Measurements from ENCODE around the gene TMEM154. TPM values are rescaled to one million over a fixed set of nuclear protein-coding genes. Genes with fewer than 3 reads are reported as not detected.

The TMEM154 gene
- total and polyA plus RNA-seq, 10 of the 15 experiments (the other 5 are each of a cell fraction or from before 2014, with no cell fraction given): 5.1 to 41.4 (median 18.2) TPM

DNA sequence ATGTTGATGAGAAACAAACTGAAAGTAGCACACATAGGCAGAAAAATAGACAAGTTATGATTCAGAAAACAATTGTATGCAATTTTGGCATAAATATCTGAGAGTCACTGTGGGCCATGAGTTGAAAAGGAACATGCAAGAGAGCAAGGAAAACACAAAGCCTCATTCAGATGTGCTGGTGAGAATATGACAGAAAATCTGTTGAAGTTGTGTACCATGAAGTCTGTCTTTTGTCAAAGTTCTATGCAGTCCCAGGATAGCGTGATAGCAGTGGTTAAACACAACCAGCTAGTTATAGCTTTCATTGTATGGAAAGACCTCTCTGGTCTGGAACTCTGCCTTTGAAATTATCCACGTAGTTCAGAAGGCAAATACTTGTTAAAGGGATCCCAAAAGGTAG lies 53.0 kb downstream of the TMEM154 start:
- Histone ChIP-seq H3K9me3 (replicated peaks; ENCODE audit: control insufficient read depth, insufficient read depth, low read length) (no peaks in the 10 kb centered on the region; the same call in 2 of the 3 replicates), H3K4me2 (ENCODE audit: control insufficient read depth, insufficient read depth) (no peak overlapping the region), H3K9ac (ENCODE audit: control insufficient read depth, insufficient read depth, low read length) (no peak overlapping the region), H2AFZ (ENCODE audit: control insufficient read depth, low read depth, low read length) (no peak overlapping the region), H3K4me3 (no peak overlapping the region), H3K27ac (ENCODE audit: control insufficient read depth, insufficient read depth) (no peak overlapping the region), H4K20me1 (ENCODE audit: control insufficient read depth, insufficient read depth) (no peaks in the 10 kb centered on the region), H3K4me1 (ENCODE audit: control insufficient read depth, insufficient read depth, low read length) (no peaks in the 10 kb centered on the region), H3K79me2 (ENCODE audit: control insufficient read depth, insufficient read depth, low read length) (no peaks in the 10 kb centered on the region), H3K36me3 (ENCODE audit: control insufficient read depth in 2 of 2, insufficient read depth in 2 of 2, low read length in 1 of 2) (0 out of 4 replicates have a peak, but pooled peaks cover 0 to 2% of the 10 kb centered on the region in 2 experiments), H3K27me3 (replicated peaks in 1 of 2; ENCODE audit: control insufficient read depth in 2 of 2, insufficient read depth in 2 of 2, low read length in 1 of 2) (no peaks in the 10 kb centered on the region)
- TF ChIP-seq NFYB (IDR thresholded peaks at IDR 0.05; ENCODE audit: insufficient read depth, low read depth, low read length) (no peak), ZZZ3 (IDR thresholded peaks at IDR 0.05; ENCODE audit: control insufficient read depth, insufficient read length, low read depth) (no peak)
- no TSS peak for BruUV-seq (replicated peaks)
- 67% methylated on average over 2 of the region's 2 CpGs for WGBS (ENCODE audit: insufficient coverage, insufficient replicate concordance, low lambda C conversion rate, missing lambda C conversion rate)
- in situ Hi-C loops (cut with MboI) (no loop called here), intact Hi-C loops (cut with micrococcal nuclease; ENCODE audit: unreplicated experiment) (no loop called here)
- ChIA-PET RAD21 (ENCODE audit: unreplicated experiment) (no interaction called here), SMC1A (ENCODE audit: uncharacterized antibody, unreplicated experiment) (interaction anchor here (0.5 to 1.7 kb wide), 3 partner anchors 9 to 125 kb away, joined by 3 to 7 read pairs (median 4); no protein-coding TSS in a partner anchor), CTCF (interaction anchor here (0.7 to 1.2 kb wide), 2 partner anchors 11 to 125 kb away, joined by 3 read pairs; no protein-coding TSS in a partner anchor), POLR2A (interaction anchor here (1.0 kb wide), 1 partner anchor 10 kb away, joined by 3 read pairs; no protein-coding TSS in a partner anchor)
- no peak for FAIRE-seq
- ATAC-seq: no peak
- DNase-seq (ENCODE audit: low read depth, low spot score): no peak

DNA sequence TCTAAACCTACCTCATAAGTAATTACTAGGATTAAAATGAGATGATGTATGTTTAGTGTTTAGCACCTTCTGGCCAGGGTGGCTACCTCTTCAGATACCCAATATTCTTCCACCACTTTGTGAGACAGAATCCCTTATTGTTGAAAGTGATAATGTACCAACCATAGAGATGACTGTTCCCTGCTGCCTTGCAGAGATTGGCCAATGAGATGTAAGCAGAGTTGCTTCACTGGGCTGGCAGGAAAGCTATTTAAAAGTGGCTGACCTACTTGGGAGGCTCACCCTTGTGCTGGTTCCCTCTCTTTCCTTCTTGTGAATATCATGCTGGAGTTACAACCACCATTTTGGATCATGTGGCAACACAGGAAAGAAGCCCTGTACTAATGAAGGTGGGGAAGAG lies 58.9 kb downstream of the TMEM154 start:
- BruUV-seq (replicated peaks): no TSS peak
- SMC1A ChIA-PET (ENCODE audit: uncharacterized antibody, unreplicated experiment): interaction anchor here (1.4 kb wide), 1 partner anchor 119 kb away, joined by 4 read pairs; no protein-coding TSS in a partner anchor

More for the DNA sequence above, 58.9 kb downstream of the TMEM154 start:
- Histone ChIP-seq H3K79me2 (ENCODE audit: control insufficient read depth, insufficient read depth, low read length) (no peaks in the 10 kb centered on the region), H3K4me1 (ENCODE audit: control insufficient read depth, insufficient read depth, low read length) (no peaks in the 10 kb centered on the region), H4K20me1 (ENCODE audit: control insufficient read depth, insufficient read depth) (no peaks in the 10 kb centered on the region), H3K9ac (ENCODE audit: control insufficient read depth, insufficient read depth, low read length) (no peak overlapping the region), H3K27ac (ENCODE audit: control insufficient read depth, insufficient read depth) (no peak overlapping the region), H3K27me3 (replicated peaks in 1 of 2; ENCODE audit: control insufficient read depth in 2 of 2, insufficient read depth in 2 of 2, low read length in 1 of 2) (no peaks in the 10 kb centered on the region), H2AFZ (ENCODE audit: control insufficient read depth, low read depth, low read length) (no peak overlapping the region), H3K36me3 (ENCODE audit: control insufficient read depth in 2 of 2, insufficient read depth in 2 of 2, low read length in 1 of 2) (no peaks in the 10 kb centered on the region), H3K4me2 (ENCODE audit: control insufficient read depth, insufficient read depth) (no peak overlapping the region), H3K9me3 (replicated peaks; ENCODE audit: control insufficient read depth, insufficient read depth, low read length) (no peaks in the 10 kb centered on the region), H3K4me3 (no peak overlapping the region)
- FAIRE-seq (no peak), ATAC-seq (no peak; the same call in 2 of the 3 replicates), DNase-seq (ENCODE audit: low read depth, low spot score) (no peak)
- CTCF ChIA-PET: interaction anchor here (1.0 kb wide), 1 partner anchor 119 kb away, joined by 3 read pairs; no protein-coding TSS in a partner anchor
- RAD21 ChIA-PET (ENCODE audit: unreplicated experiment): no interaction called here
- in situ Hi-C loops (cut with MboI): no loop called here
- POLR2A ChIA-PET: no interaction called here
- intact Hi-C loops (cut with micrococcal nuclease; ENCODE audit: unreplicated experiment): no loop called here
- TF ChIP-seq BACH1 (IDR thresholded peaks at IDR 0.05; ENCODE audit: borderline replicate concordance) (no peak), ETV6 (conservative IDR thresholded peaks at IDR 0.05 in 1 of 2, IDR thresholded peaks at IDR 0.05 in 1 of 2; ENCODE audit: borderline replicate concordance in 1 of 2, low read depth in 1 of 2) (no peak), POLR2A (IDR thresholded peaks at IDR 0.05; ENCODE audit: low read depth, low read length) (no peak)
- TF ChIP-seq, protein P1, sequence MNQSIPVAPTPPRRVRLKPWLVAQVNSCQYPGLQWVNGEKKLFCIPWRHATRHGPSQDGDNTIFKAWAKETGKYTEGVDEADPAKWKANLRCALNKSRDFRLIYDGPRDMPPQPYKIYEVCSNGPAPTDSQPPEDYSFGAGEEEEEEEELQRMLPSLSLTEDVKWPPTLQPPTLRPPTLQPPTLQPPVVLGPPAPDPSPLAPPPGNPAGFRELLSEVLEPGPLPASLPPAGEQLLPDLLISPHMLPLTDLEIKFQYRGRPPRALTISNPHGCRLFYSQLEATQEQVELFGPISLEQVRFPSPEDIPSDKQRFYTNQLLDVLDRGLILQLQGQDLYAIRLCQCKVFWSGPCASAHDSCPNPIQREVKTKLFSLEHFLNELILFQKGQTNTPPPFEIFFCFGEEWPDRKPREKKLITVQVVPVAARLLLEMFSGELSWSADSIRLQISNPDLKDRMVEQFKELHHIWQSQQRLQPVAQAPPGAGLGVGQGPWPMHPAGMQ (IDR thresholded peaks at IDR 0.05; ENCODE audit: borderline replicate concordance): no peak
